Stomach smooth muscle (tissue), 2 donors: Measurements from ENCODE around the gene TM7SF3.

Experiments used
- H3K27ac ChIP-seq: one replicate; pipeline ENCODE4 v1.7.0; 2013; ENCODE audit warnings: mild to moderate bottlenecking, low read length, inconsistent platforms
- H3K27me3 ChIP-seq, 2 donors: one replicate each; pipeline ENCODE4 v1.7.0; 2013; ENCODE audit warnings: low read length in 2 of 2; ENCODE audit not compliant: insufficient read depth in 2 of 2, control insufficient read depth in 1 of 2
- H3K36me3 ChIP-seq, 2 donors: one replicate each; pipeline ENCODE4 v1.7.0; 2013; ENCODE audit warnings: low read length in 2 of 2; ENCODE audit not compliant: control insufficient read depth in 2 of 2, insufficient read depth in 2 of 2
- H3K4me1 ChIP-seq: one replicate; pipeline ENCODE4 v1.7.0; 2013; ENCODE audit warnings: low read length; ENCODE audit not compliant: control insufficient read depth, insufficient read depth
- H3K4me3 ChIP-seq, 2 donors: one replicate each; pipeline ENCODE4 v1.7.0; 2013; ENCODE audit warnings: low read length in 2 of 2
- H3K9ac ChIP-seq, 2 donors: one replicate each; pipeline ENCODE4 v1.7.0; 2013; ENCODE audit warnings: low read length in 2 of 2, mild to moderate bottlenecking in 1 of 2
- H3K9me3 ChIP-seq, 2 donors: one replicate each; pipeline ENCODE4 v1.7.0; 2013; ENCODE audit warnings: low read length in 2 of 2; ENCODE audit not compliant: control insufficient read depth in 2 of 2
- donor health status: healthy.
- donor health status: Pancreatic carcinoma.

The TM7SF3 gene

DNA sequence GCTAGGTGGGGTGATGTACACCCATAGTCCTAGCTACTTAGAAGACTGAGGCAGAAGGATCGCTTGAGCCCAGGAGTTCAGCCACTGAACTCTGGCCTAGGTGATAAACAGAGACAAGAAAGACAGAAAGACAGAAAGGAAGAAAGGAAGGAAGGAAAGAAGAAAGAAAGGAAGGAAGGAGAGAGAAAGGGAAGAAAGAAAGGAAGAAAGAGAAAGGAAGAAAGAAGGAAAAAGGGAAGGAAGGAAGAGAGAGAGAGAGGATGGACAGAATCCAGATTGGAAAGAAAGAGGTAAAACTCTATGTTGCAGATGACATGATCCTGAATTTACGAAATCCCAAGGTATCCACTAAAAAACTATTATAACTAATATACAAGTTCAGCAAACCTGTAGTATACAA is 84.6 kb downstream of the TM7SF3 start:
- Histone ChIP-seq H3K9me3 (no peaks in the 10 kb centered on the region), H3K27ac (no peak overlapping the region), H3K4me3 (no peak overlapping the region), H3K27me3 (no peaks in the 10 kb centered on the region), H3K4me1 (no peaks in the 10 kb centered on the region), H3K9ac (no peak overlapping the region), H3K36me3 (peaks cover 9 to 14% of the 10 kb centered on the region in 2 donors)

DNA sequence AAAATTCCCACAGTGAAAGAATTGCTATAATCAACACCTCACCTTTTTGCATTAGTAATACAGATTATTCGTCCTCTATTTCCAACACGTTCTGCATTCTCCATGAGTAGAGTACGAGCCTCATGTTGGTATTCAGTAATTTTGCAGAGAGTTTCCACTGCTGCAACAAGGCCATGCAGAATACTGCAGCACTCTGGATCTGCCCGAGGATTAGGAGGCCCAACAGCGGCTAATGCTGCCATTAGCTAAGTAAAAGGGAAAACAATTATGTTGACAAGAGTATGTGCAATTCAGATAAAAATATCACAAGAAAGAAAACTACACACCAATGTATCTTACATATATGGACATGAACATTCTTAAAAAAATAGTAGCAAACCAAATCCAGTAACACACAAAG is 85.5 kb downstream of the TM7SF3 start:
- Histone ChIP-seq H3K9me3 (no peaks in the 10 kb centered on the region), H3K4me1 (no peaks in the 10 kb centered on the region), H3K9ac (no peak overlapping the region), H3K36me3 (peaks cover 9 to 17% of the 10 kb centered on the region in 2 donors), H3K27me3 (no peaks in the 10 kb centered on the region), H3K4me3 (no peak overlapping the region), H3K27ac (no peak overlapping the region)
